Ramos (cell line): Measurements from ENCODE around the gene OLFML1.

Experiments
- in situ Hi-C: fragments of 300-500 bp; cut with MboI; formaldehyde crosslinking; loops from one replicate; pipeline ENCODE4 v1.14.3; 2022; ENCODE audit warnings: low sequenced_read_pairs; ENCODE audit not compliant: unreplicated experiment

Gene OLFML1

DNA sequence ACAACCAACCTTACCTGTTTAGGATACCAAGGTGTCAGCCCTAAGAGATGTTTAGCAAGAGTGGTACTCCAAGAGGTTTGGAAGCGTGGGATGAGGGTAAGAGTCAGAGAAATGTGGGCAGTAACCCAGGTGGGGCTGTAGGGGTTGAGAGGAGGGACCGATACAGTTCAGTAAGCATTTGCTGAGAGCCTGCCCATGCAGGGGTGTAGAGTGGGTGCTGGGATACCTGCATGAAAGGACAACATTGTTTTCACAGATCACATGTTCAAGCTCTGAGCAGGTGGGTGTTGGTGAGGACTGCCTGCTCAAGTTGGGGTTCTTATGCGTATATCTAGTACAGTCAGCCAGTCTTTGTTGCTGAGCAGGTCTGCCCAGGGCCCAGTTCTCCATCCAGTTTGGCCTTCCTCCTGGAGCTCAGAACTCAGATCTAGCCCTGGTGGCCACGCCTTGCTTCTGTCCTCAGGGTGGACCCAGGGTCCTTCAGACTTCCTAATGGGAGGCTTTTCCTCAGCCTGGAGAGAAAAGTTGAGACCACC, 43.3 kb downstream of the OLFML1 start:
- in situ Hi-C loops, result no loop called here

DNA sequence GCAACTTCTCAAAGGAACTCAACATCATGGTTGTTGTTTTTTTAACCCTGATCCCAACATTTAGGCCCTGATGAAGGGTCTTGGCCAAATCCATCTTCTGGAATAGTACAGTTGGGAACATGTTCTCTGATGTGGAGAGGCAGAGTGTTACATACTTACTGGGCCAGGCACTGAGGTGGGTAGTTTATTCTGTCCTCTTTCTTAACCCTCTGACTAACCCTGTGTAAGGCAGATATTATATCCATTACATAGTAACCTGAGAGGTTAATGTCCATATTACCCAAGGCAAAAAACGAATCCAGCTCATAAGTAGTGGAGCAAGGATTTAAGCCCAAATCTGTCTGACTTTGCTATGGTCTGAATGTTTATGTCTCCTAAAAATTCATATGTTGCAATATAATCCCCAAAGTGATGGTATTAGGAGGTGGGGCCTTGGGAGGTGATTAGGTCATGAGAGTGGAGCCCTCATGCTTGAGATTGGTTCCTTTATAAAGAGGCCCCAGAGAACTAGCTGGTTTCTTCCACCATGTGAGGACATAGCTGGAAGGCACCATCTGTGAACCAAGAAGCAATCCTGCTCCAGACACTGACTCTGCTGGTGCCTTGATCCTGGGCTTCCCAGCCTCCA, 44.8 kb downstream of the OLFML1 start:
- in situ Hi-C loops, result no loop called here

DNA sequence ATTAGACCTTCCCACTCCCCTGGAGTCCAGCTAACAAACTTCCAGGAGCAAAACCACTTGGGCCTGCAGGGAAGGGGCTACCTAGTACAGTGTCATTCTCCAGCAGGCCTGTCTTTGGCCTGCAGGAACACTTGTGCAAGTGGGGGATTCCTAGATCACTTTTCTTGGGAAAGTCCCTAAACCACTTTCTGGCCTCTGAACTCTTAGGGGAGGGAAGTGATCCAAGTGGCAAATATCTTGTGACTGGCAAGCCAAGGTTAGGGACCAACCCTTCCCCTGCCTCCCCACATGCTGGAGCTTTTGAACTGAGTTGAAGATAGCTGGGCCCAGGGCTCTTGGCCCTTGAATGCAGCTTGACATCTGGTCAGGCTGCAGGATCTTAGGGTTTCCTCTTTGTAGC, 45.7 kb downstream of the OLFML1 start:
- in situ Hi-C loops, result no loop called here

DNA sequence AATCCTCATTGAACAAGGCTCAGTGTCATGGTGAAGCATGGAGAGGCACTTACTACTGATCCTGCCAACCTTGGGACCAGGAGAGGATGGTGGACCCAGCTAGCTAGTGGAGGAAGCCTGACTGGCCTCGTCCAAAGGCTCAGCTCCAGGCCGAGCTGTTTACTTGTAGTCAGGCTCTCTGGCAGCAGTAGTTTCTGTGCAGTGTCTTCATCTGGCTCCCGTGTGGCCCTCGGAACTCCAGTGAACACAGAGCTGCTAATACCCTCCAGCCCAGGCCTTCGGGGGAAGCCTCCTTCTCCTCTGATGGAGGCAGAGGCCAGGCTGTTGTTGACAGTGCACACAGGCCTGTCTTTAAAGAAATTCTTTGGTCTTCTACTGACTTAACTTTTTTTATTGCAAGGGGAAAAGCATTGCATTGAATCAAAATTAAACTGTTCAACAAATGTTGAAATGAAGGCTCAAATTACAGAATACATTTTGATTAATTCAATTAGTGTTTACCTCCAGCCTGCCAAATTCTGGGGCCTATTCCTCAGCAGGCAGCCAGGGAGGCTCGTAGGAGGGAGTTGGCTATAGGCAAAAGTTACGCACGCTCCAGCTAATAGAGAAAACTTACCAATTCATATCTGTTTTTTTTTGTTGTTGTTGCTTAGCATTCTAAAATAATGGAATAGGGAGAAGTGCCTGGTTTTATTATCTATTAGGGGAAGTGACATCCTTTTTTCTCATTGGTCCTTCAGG, 47.3 kb downstream of the OLFML1 start:
- in situ Hi-C loops, result no loop called here

DNA sequence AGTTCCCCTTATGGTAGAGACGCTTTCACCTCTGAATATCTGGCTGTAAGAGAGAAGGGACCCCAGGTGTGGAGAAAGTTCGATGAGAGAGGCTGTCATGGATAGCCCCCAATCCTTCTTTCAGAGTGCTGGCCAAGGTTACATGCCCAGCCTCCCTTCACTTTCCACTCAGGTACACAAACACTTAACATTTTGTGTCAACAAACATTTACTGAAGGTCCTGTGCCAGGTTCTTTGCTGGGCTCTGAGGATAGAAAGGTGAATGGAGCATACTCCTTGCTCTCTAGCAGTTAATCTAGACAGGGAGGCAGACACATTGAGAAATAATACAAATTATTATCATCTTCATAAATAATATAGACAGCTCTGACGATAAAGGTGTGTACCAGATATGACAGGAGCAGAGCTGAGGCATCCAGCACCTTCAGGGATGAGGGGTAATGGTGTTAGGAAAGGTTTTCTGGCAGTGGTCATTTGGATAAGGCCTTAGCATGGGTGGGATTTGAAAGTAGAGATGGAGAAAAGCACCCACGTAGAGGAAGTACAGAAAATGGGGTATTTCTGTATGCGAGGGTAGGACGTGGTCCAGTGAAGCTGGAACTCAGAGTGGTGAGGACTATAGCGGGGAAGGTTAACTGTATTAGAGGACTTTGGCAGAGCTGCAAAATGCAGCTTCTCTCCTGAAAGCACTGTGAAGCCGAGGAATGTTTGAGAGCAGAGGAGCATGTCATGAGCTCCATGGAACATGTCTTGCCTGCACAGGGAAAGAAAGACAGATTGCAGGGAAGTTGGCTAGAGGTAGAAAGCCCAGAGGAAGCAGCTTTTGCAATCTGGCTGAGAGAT, 48.1 kb downstream of the OLFML1 start:
- in situ Hi-C loops, result no loop called here

DNA sequence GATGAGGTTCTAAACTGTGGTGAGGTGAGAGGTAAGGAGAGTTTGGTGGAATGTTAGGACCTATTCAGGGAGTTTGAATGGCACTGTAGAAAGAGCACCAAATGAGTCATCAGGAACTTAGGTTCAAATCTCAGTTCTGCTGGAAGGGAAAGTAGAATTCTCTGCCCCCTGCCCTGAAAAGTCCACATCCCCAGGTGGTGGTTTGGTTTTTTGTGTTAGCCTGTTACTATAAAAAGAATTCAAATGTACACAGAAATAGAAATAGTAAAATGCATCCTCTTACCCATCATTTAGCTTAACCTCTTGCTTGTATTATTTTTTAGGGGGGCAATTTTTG, 48.7 kb downstream of the OLFML1 start:
- in situ Hi-C loops, result no loop called here

DNA sequence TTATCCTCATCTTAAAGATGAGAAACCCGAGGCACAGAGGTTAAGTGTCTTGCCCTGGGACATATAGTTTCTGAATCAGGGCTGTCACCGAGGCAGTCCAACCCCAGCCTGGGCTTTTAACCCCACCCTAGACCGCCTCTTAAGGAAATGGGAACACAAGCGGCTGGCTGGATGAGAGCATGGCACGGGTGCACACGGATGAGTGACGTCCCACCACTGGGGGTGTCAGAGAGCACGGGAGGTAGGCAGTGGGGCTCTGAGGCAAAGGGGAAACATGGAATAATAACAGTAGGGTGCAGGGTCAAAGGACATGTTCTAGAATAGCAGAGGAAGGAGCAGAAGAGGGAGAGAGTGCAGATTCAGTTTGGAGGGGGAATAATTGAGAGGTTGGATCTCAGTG, 50.8 kb downstream of the OLFML1 start:
- in situ Hi-C loops, result no loop called here

DNA sequence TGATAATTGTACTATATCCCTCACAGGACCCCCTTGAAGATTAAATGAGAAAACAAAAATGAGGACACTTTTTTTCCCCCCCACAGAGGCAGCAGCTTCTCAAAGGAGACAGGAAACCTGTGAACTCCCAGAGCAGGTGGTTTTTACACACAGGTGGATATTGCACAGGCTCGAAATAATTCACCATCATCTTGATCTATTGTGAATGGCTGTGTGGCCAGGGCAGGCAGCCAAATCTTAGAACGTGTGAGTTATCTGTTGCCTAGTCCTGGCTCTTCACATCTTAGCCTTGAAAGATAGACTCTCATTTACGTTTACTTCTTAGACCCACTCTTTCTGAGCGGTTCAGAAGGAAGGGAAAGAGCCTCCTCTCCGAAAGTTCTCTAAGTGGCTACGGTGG, 52.0 kb downstream of the OLFML1 start:
- in situ Hi-C loops, result no loop called here

DNA sequence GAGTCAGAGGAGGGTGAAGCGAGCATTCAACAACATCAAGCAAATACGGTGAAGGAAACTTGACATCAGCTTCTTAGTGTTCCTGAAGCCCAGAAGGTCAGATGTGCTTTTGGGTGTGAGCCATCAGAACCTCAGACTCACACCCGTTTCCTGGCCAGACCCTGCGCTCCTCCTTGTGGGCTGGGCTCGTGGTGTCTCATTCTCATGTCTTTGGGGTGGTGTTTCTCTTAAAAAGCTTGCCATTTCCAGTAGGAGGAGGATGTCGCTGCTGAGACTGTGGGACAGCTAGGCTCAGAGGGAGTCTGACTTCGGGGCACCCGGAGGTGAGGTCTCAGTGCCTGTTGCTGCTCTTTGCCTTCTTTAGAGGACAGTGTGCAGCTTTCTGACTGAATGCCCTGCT, 52.7 kb downstream of the OLFML1 start:
- in situ Hi-C loops, result no loop called here

DNA sequence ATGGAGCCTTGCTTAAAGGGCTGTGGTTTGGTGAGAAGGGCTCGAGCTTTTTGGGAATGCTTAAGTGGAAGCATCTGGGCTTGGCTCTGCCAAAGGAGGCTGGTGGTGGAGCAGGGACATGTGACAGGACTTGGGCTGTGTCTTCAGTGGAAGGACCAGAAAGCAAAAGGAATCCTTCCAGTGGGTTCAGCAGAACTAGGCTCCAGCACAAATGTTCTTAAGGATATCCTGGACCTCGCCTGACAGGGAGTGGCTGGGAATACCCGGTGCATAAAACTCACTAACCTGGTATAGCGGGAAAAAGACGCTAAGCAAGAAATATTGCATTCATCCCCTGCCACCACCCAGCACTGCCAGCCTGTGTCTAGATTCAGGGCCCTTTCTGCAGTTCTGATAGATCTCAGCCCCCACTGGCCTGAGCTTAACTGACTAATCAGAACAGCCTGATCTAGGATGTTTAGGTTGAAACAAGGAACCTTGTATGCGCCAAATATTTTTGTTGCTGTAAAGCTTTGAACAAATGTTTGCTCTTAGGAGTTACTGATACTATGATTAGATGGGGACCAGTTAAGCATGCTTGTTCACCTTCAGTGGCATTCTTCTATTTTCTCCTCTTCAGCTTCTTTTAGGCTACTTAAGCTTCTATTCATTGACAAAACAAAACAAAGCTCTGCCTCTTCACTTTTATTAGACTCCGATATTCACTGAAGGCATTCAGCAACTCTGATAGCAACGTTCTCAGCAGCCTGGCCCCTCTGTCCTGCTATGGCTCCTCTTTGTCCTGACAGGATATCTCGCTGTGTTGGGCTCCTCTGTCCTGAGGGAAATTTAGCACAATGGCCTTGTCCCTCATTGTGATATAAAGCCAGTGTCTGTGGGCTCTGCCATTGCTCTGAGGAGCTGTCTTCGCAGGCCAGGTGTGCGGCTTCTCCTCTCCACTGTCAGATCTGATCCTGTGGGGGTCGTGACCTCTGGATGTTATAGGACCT, 53.5 kb downstream of the OLFML1 start:
- in situ Hi-C loops, result no loop called here

DNA sequence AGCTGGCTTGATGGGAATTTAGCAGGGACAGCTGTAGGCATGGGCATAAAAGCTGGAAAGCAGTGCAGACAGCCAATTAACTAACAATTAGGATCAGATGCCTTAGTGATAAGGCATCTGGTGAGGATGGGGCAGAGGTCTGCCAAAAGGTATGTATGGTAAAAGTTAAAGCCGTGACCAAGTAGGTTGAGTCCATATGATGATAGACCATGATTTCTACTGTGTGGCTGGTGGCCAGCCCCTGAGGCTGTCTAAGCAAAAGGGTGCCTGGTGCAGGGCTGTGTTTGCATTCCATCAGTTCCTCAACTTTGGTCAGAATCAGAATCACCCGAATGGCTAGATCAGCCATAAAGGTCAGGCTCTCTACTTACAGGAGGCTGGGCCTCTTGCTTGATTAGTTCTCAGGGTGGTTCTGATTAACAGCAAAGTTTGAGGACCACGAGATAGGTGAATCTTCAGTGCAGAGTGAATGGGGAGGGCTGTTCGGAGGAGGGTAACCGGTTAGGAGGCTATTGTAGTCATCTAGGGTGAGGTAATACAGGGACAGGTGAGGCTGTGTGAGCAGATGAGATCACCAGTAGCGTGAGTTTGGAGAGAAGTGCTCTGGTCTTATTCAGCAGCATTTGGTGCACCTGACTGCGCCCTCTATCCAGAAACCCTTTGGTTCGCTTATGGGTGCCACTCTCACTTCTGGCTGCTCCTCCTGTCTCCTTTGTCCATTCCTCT, 55.7 kb downstream of the OLFML1 start:
- in situ Hi-C loops, result no loop called here

DNA sequence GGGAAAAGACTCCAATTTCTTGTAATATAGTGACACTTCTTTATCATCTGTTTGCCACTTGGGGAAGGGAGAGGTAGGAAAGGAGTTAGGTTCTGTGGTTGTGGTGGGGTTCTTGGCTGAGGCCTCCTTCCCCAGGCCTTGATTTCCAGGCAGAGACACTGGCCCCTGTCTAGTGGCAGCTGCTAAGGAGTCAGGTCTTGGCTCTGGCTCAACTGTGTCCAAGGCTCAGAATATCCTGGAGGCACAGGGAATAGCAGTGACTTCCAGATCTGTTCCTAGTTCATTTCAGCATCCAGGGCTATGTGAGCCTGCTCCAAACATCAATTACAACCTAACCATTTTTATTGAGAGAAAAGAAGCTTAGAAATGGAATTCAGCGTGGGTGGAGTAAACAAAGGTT, 58.0 kb downstream of the OLFML1 start:
- in situ Hi-C loops, result no loop called here

DNA sequence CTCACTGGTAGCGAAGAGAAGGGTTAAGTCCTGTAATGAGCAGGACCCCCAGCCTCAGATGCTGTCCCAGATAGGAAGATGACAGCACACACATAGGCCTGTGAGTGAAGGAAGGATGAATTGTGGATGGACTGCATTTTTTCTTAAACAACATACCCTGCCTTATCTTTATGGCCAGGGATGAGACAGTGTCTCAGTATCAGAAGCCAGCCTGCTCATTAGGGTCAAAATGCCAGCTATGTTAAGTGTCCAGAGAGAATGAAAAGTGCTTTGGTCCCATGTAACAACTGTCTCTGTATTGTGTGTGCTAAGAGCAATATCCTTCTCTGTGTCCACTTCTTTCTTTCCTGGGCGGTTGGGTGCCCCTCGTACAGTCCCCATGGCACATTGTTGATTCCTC, 58.7 kb downstream of the OLFML1 start:
- in situ Hi-C loops, result no loop called here

DNA sequence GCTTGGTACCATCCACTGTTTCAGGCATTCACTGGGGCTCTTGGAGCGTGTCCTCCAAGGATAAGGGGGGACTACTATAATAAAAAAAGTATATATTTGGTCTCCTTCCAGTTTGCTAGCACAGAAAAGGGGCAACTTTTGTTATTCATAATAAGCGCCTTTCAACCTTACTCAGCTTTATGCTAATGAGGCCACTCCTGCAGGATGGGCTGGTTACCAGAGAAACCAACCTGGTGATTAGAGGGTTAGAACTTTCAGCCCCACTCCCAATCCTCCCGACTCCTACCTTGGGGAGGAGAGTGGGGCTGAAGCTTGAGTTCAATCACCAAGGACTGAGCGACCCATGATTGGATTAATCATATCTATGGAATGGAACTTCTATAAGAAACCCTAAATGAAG, 60.3 kb downstream of the OLFML1 start:
- in situ Hi-C loops, result no loop called here

DNA sequence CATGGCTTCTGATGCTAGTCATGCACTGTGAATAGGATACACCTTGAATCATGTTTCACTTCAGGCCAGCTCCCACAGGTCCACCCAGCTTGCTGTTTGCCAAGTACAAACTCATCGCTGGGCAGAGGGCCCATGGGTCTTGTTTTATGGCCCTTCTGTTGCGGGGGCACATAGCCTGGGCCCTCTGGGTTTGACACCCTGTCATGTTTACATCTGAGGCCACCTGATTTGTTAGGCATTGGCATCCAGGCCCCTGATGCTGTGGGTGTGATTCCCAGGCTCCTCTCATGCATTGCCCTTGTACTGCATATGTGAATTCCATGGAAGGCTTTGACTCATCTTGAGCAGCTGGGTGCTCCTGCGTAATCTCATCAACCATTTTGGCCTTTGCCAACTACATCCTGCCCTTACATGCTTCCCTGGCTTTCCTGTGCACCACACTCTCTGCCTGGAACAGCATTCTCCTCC, 61.1 kb downstream of the OLFML1 start:
- in situ Hi-C loops, result no loop called here

DNA sequence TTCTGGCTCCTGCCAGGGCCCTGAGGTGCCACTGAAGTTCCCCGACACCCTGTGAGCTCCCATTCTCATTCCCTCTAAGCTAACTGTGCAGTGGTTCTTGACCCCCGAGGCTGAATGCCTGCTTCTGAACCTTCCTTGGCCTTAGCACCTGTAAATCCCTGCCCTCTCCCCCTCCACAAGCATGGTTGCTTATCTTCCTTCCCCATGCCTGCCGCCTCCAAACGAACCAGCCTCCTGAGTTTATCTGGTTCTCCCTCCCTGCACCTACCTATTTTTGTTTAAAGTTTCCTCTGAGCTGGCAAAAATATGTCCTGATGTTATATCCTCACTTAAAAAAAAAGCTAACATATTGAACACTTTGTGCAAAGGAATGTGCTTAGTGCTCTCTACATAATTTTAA, 62.4 kb downstream of the OLFML1 start:
- in situ Hi-C loops, result no loop called here

DNA sequence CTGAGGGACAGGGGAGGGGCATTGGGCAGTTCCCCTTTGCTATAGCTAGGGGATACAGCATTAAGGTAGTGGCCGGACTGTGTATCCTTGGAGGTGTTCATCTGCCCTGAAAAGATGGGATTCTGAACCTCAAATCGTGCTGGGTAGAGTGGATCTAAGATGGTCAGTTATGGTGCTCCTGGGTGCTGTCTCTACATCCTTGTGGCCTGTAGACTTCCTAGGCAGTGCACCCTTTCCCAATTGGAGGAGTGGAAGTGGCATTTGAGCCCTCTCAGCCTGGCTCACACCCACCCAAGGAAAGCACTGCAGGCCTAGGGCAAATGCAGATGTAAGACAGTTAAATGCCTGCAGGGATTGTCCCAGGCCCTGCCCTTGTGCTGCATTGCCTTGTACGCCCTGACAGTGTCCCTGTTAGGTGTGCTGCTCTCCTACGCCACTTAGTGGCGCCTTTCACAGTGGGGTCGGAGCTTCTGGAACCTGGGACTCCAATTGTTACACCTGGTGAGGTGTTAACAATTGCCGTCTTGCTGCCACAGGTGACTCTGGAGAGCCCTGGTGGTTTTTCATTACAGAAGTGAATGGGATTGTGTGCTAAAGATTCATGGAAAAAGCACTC, 63.5 kb downstream of the OLFML1 start:
- in situ Hi-C loops, result no loop called here

DNA sequence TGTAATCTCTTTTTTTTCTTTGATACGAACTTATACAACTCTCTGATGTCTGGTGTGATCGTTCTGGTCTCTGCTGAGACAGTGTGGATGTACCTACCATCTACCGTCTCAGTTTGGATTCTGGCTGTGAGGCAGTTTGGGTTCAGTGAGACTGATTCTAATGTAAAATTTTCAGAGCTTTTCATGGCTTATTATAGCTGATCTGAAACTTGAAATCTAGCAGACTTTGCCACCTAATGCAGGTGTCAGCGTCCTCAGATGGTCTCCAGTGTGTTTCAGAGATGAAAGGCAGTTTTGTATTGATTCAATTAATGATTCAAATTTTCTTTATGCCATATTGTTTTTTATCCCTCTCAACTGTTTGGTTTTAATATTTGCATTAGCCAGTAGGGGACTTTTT, 64.4 kb downstream of the OLFML1 start:
- in situ Hi-C loops, result no loop called here

DNA sequence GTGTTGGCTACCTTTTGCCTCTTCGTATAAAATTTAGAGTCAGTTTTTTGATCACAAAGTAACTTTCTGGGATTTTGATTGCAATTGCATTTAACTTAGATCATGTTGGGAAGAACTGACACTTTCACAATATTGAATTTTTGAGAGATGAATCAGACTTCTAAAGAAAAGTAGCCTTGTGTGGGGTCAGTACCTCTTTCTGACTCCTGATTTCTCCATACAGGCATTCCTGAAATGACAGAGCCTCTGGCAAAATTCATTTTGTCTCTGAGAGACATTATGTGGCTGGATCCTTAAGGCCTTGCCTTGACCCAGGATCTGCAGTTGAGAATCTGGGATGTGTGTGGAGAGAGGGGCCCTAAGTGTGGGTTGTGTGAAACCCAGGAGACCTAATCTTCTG, 66.3 kb downstream of the OLFML1 start:
- in situ Hi-C loops, result no loop called here
